ENCODE results near the gene LIPA. TPM values are rescaled to one million over a fixed set of nuclear protein-coding genes. Genes with fewer than 3 reads are reported as not detected.

The LIPA gene
- total RNA-seq, 2 experiments from 2014 or later: 8.9 to 19.4 TPM

GRCh38 chr10:89215511-89215910, 36.1 kb downstream of the LIPA start:
- Histone ChIP-seq H3K4me3 (ENCODE audit: low read depth, low read length, poor library complexity, severe bottlenecking) (no peak overlapping the region), H3K4me1 (ENCODE audit: insufficient read depth, low read length, poor library complexity, severe bottlenecking) (peaks cover 6% of the 10 kb centered on the region), H4K20me1 (ENCODE audit: insufficient read depth, low read length) (no peaks in the 10 kb centered on the region), H3K36me3 (ENCODE audit: insufficient read depth, low read length) (no peaks in the 10 kb centered on the region), H3K79me2 (ENCODE audit: insufficient read depth, low read depth, low read length) (no peaks in the 10 kb centered on the region), H2AFZ (ENCODE audit: low read length) (no peak overlapping the region), H3K9me3 (ENCODE audit: low read length) (no peaks in the 10 kb centered on the region), H3K27ac (ENCODE audit: low read depth, low read length, poor library complexity, severe bottlenecking) (no peak overlapping the region), H3K4me2 (ENCODE audit: low read length) (no peak overlapping the region), H3K9me2 (ENCODE audit: insufficient read depth, low read length) (no peaks in the 10 kb centered on the region)
- CTCF ChIA-PET (ENCODE audit: unreplicated experiment): interaction anchor here (0.6 to 1.1 kb wide), 2 partner anchors 278 to 281 kb away, joined by 3 to 4 read pairs; no protein-coding TSS in a partner anchor
- DNase-seq (ENCODE audit: low spot score): no peak
- intact Hi-C loops (cut with micrococcal nuclease; ENCODE audit: unreplicated experiment): no loop called here
- no peak for TF ChIP-seq CTCF (conservative IDR thresholded peaks at IDR 0.05; ENCODE audit: low read length)
- no peak for TF ChIP-seq EZH2phosphoT487 (IDR thresholded peaks at IDR 0.05; ENCODE audit: borderline replicate concordance, low read depth, low read length)
- BruUV-seq (replicated peaks): no TSS peak
- POLR2A ChIA-PET: interaction anchor here (0.6 to 1.6 kb wide), 5 partner anchors 9 to 527 kb away, joined by 3 to 4 read pairs (median 3); no protein-coding TSS in a partner anchor

- no peak overlapping the region for H3K27ac ChIP-seq (ENCODE audit: low read depth, low read length, poor library complexity, severe bottlenecking)
- H3K36me3 ChIP-seq (ENCODE audit: insufficient read depth, low read length): no peaks in the 10 kb centered on the region
- H3K4me3 ChIP-seq (ENCODE audit: low read depth, low read length, poor library complexity, severe bottlenecking): no peak overlapping the region
- ChIA-PET POLR2A (interaction anchor here (0.5 to 1.6 kb wide), 3 partner anchors 15 to 379 kb away, joined by 3 to 4 read pairs (median 4); no protein-coding TSS in a partner anchor), CTCF (ENCODE audit: unreplicated experiment) (interaction anchor here (0.9 kb wide), 1 partner anchor 185 kb away, joined by 3 read pairs; no protein-coding TSS in a partner anchor)
- DNase-seq (ENCODE audit: low spot score): no peak
- H2AFZ ChIP-seq (ENCODE audit: low read length): no peak overlapping the region
- no peaks in the 10 kb centered on the region for H3K9me2 ChIP-seq (ENCODE audit: insufficient read depth, low read length)
- TF ChIP-seq CTCF (conservative IDR thresholded peaks at IDR 0.05; ENCODE audit: low read length) (no peak), EZH2phosphoT487 (IDR thresholded peaks at IDR 0.05; ENCODE audit: borderline replicate concordance, low read depth, low read length) (no peak)
- no peaks in the 10 kb centered on the region for H4K20me1 ChIP-seq (ENCODE audit: insufficient read depth, low read length)
- BruUV-seq (replicated peaks): no TSS peak
- intact Hi-C loops (cut with micrococcal nuclease; ENCODE audit: unreplicated experiment): no loop called here
- no peaks in the 10 kb centered on the region for H3K79me2 ChIP-seq (ENCODE audit: insufficient read depth, low read depth, low read length)
- H3K9me3 ChIP-seq (ENCODE audit: low read length): no peaks in the 10 kb centered on the region
- H3K4me1 ChIP-seq (ENCODE audit: insufficient read depth, low read length, poor library complexity, severe bottlenecking): peaks cover 10% of the 10 kb centered on the region
- H3K4me2 ChIP-seq (ENCODE audit: low read length): no peak overlapping the region
These were observed 36.9 kb downstream of the LIPA start for GRCh38 chr10:89214566-89215165.

- Histone ChIP-seq H3K4me2 (ENCODE audit: low read length) (no peak overlapping the region), H3K9me3 (ENCODE audit: low read length) (no peaks in the 10 kb centered on the region), H3K4me3 (ENCODE audit: low read depth, low read length, poor library complexity, severe bottlenecking) (no peak overlapping the region), H3K4me1 (ENCODE audit: insufficient read depth, low read length, poor library complexity, severe bottlenecking) (peaks cover 16% of the 10 kb centered on the region), H3K9me2 (ENCODE audit: insufficient read depth, low read length) (no peaks in the 10 kb centered on the region), H3K27ac (ENCODE audit: low read depth, low read length, poor library complexity, severe bottlenecking) (no peak overlapping the region), H4K20me1 (ENCODE audit: insufficient read depth, low read length) (no peaks in the 10 kb centered on the region), H3K79me2 (ENCODE audit: insufficient read depth, low read depth, low read length) (no peaks in the 10 kb centered on the region), H3K36me3 (ENCODE audit: insufficient read depth, low read length) (no peaks in the 10 kb centered on the region), H2AFZ (ENCODE audit: low read length) (no peak overlapping the region)
- intact Hi-C loops (cut with micrococcal nuclease; ENCODE audit: unreplicated experiment): loop anchor here (1.0 kb wide), 2 partner anchors 183 to 278 kb away; no protein-coding TSS in a partner anchor
- DNase-seq (ENCODE audit: low spot score): peak; percentile 46
- CTCF ChIA-PET (ENCODE audit: unreplicated experiment): interaction anchor here (0.9 kb wide), 1 partner anchor 183 kb away, joined by 3 read pairs; no protein-coding TSS in a partner anchor
- BruUV-seq (replicated peaks): no TSS peak
- TF ChIP-seq CTCF (conservative IDR thresholded peaks at IDR 0.05; ENCODE audit: low read length): peak; percentile 75
- TF ChIP-seq EZH2phosphoT487 (IDR thresholded peaks at IDR 0.05; ENCODE audit: borderline replicate concordance, low read depth, low read length): no peak
- POLR2A ChIA-PET: no interaction called here
These were observed 38.3 kb downstream of the LIPA start for GRCh38 chr10:89213191-89213808.
